H9 (cell line): ENCODE results near the gene CFAP99. TPM values are rescaled to one million over a fixed set of nuclear protein-coding genes. Genes with fewer than 3 reads are reported as not detected.

Experiments
- DNase-seq: peaks from one replicate; pipeline ENCODE4 v3.0.0-alpha.2; 2017
- H2AFZ ChIP-seq: one replicate; pipeline ENCODE4 v1.6.1; 2013; ENCODE audit warnings: mild to moderate bottlenecking, low read length, control low read depth, moderate library complexity
- H2AK5ac ChIP-seq: 2 replicates; pipeline ENCODE4 v1.6.1; 2013; ENCODE audit warnings: low read length, control low read depth, mixed read lengths; ENCODE audit not compliant: insufficient read length
- H2BK120ac ChIP-seq: one replicate; pipeline ENCODE4 v1.6.1; 2013; ENCODE audit warnings: low read depth, mild to moderate bottlenecking, low read length, control low read depth, inconsistent platforms; ENCODE audit not compliant: poor library complexity, severe bottlenecking
- H2BK12ac ChIP-seq: 2 replicates; pipeline ENCODE4 v1.6.1; 2013; ENCODE audit warnings: low read length, control low read depth, mixed read lengths, low read depth; ENCODE audit not compliant: insufficient read length
- H2BK15ac ChIP-seq: 2 replicates; pipeline ENCODE4 v1.6.1; 2013; ENCODE audit warnings: low read depth, low read length, control low read depth
- H2BK20ac ChIP-seq: one replicate; pipeline ENCODE4 v1.6.1; 2013; ENCODE audit warnings: low read depth, mild to moderate bottlenecking, low read length, control low read depth, inconsistent platforms; ENCODE audit not compliant: poor library complexity, severe bottlenecking
- H2BK5ac ChIP-seq: 2 replicates; pipeline ENCODE4 v1.6.1; 2013; ENCODE audit warnings: low read length, control low read depth, mixed read lengths; ENCODE audit not compliant: insufficient read length
- H3K14ac ChIP-seq: 2 replicates; pipeline ENCODE4 v1.6.1; 2013; ENCODE audit warnings: low read length, control low read depth; ENCODE audit not compliant: insufficient read depth
- H3K18ac ChIP-seq: 2 replicates; pipeline ENCODE4 v1.6.1; 2013; ENCODE audit warnings: low read depth, mild to moderate bottlenecking, mixed read lengths, low read length, control low read depth; ENCODE audit not compliant: insufficient read length
- H3K23ac ChIP-seq: 2 replicates; pipeline ENCODE4 v1.6.1; 2013; ENCODE audit warnings: low read length, control low read depth, mixed read lengths, low read depth; ENCODE audit not compliant: insufficient read length
- H3K23me2 ChIP-seq: 2 replicates; pipeline ENCODE4 v1.6.1; 2013; ENCODE audit warnings: low read depth, mild to moderate bottlenecking, mixed read lengths, low read length, control low read depth; ENCODE audit not compliant: insufficient read length, poor library complexity, severe bottlenecking
- H3K27ac ChIP-seq: 2 replicates; pipeline ENCODE4 v1.5.1; 2013; ENCODE audit warnings: low read length, control low read depth, mixed read lengths, low read depth; ENCODE audit not compliant: insufficient read length
- H3K27me3 ChIP-seq: 2 replicates; pipeline ENCODE4 v1.6.1; 2013; ENCODE audit warnings: low read length, control low read depth, inconsistent platforms; ENCODE audit not compliant: insufficient read depth
- H3K4ac ChIP-seq: 2 replicates; pipeline ENCODE4 v1.6.1; 2013; ENCODE audit warnings: low read depth, mild to moderate bottlenecking, control low read depth, inconsistent platforms, low read length, moderate library complexity
- H3K4me1 ChIP-seq: 2 replicates; pipeline ENCODE4 v1.6.1; 2013; ENCODE audit warnings: low read length, control low read depth, inconsistent platforms; ENCODE audit not compliant: insufficient read depth
- H3K4me2 ChIP-seq: 2 replicates; pipeline ENCODE4 v1.6.1; 2013; ENCODE audit warnings: low read length, control low read depth, mixed read lengths; ENCODE audit not compliant: insufficient read length, insufficient read depth
- H3K56ac ChIP-seq: 2 replicates; pipeline ENCODE4 v1.6.1; 2013; ENCODE audit warnings: low read depth, mild to moderate bottlenecking, mixed read lengths, low read length, control low read depth; ENCODE audit not compliant: insufficient read length
- H3K79me1 ChIP-seq: 2 replicates; pipeline ENCODE4 v1.6.1; 2013; ENCODE audit warnings: low read depth, mild to moderate bottlenecking, moderate library complexity, low read length, control low read depth, inconsistent platforms; ENCODE audit not compliant: insufficient read depth, poor library complexity, severe bottlenecking
- H3K79me2 ChIP-seq: 2 replicates; pipeline ENCODE4 v1.6.1; 2013; ENCODE audit warnings: low read length, control low read depth, inconsistent platforms; ENCODE audit not compliant: insufficient read depth
- H3K9ac ChIP-seq: 2 replicates; pipeline ENCODE4 v1.6.1; 2013; ENCODE audit warnings: low read length, control low read depth, mixed read lengths; ENCODE audit not compliant: insufficient read length; ENCODE audit errors: extremely low read depth
- H3K9me3 ChIP-seq: one replicate; pipeline ENCODE4 v1.6.1; 2013; ENCODE audit warnings: low read depth, low read length, inconsistent platforms; ENCODE audit not compliant: control insufficient read depth
- H3T11ph ChIP-seq: one replicate; pipeline ENCODE4 v1.6.1; 2013; ENCODE audit warnings: mild to moderate bottlenecking, low read length, control low read depth, inconsistent platforms
- H4K20me1 ChIP-seq: one replicate; pipeline ENCODE4 v1.6.1; 2013; ENCODE audit not compliant: control insufficient read depth, insufficient read length, insufficient read depth
- H4K5ac ChIP-seq: 2 replicates; pipeline ENCODE4 v1.6.1; 2013; ENCODE audit warnings: low read depth, mild to moderate bottlenecking, mixed read lengths, low read length, control low read depth; ENCODE audit not compliant: insufficient read length
- H4K8ac ChIP-seq: replicated peaks from 2 replicates; pipeline ENCODE4 v1.6.1; 2013; ENCODE audit warnings: low read length, control low read depth, mixed read lengths, low read depth; ENCODE audit not compliant: insufficient read length
- H4K91ac ChIP-seq: 2 replicates; pipeline ENCODE4 v1.6.1; 2013; ENCODE audit warnings: low read depth, mild to moderate bottlenecking, moderate library complexity, mixed read lengths, low read length, control low read depth; ENCODE audit not compliant: insufficient read length
- H3K27ac Mint-ChIP-seq, 3 experiments: 2 replicates in 2 of 3; 3 replicates in 1 of 3; pipeline ENCODE4 v1.8.0; 2020 to 2021; ENCODE audit warnings: mixed read lengths in 3 of 3, mild to moderate bottlenecking in 1 of 3, moderate library complexity in 1 of 3
- H3K27me3 Mint-ChIP-seq: 2 replicates; pipeline ENCODE4 v1.8.0; 2021; ENCODE audit warnings: low read depth, mild to moderate bottlenecking, moderate library complexity, mixed read lengths
- H3K36me3 Mint-ChIP-seq, 3 experiments: 2 replicates in 2 of 3; 3 replicates in 1 of 3; pipeline ENCODE4 v1.8.0; 2020 to 2021; ENCODE audit warnings: low read depth in 3 of 3, mixed read lengths in 3 of 3; ENCODE audit not compliant: insufficient read depth in 1 of 3
- H3K4me1 Mint-ChIP-seq, 2 experiments: 2 replicates each; pipeline ENCODE4 v1.8.0; 2020; ENCODE audit warnings: mixed read lengths in 2 of 2
- H3K4me3 Mint-ChIP-seq, 2 experiments: 2 replicates in 1 of 2; 3 replicates in 1 of 2; pipeline ENCODE4 v1.8.0; 2020 to 2021; ENCODE audit warnings: mild to moderate bottlenecking in 2 of 2, mixed read lengths in 2 of 2, moderate library complexity in 1 of 2
- H3K9me3 Mint-ChIP-seq, 2 experiments: 2 replicates in 1 of 2; 3 replicates in 1 of 2; pipeline ENCODE4 v1.8.0; 2020; ENCODE audit warnings: mild to moderate bottlenecking in 2 of 2, mixed read lengths in 2 of 2, moderate library complexity in 1 of 2
- CTCF ChIP-seq: fragments of 200-600 bp; sonication (generic); conservative IDR thresholded peaks from 3 replicates; pipeline ENCODE4 v1.8.0; 2021; ENCODE audit warnings: antibody characterized with exemption, mild to moderate bottlenecking
- WGBS: extraction: QIAGEN DNeasy Blood & Tissue Kit; methylation state at CpG from one replicate; pipeline ENCODE4 v1.1.7; 2013; ENCODE audit warnings: missing lambda C conversion rate, low lambda C conversion rate, mixed read lengths; ENCODE audit not compliant: insufficient read length; ENCODE audit errors: extremely low coverage; 5-methylcytosine and 5-hydroxymethylcytosine counted together
- total RNA-seq: library from RNA; stranded (reverse); gene quantifications from 2 replicates; pipeline ENCODE4 v1.2.1, GENCODE V29; 2021

The CFAP99 gene
- total RNA-seq, 1 experiment from 2014 or later: 0.35 TPM

DNA sequence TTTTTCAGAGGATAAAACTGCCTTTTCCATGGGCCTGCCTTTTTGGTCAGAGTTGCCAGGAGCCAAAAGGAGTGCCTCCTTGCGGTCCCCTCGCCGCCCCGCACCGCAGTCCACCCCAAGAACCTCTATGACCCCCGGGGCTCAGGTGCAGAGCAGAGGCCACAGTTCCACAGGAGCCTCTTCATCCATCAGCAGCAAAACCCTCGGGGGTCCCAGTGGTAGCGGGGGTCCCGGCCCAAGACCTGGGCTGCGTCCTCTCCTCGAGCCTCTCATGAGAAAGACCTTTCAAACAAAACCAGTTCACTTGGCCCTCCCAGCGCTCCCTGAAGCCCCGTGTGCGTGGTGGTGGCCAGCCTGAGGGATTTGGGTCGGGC lies 17.2 kb upstream of the CFAP99 start:
- Histone ChIP-seq H3K4me2 (peak overlapping the region; percentile 85), H3K4ac (no peak overlapping the region), H3T11ph (no peak overlapping the region), H3K27me3 (no peaks in the 10 kb centered on the region), H3K23ac (no peak overlapping the region), H2BK5ac (no peak overlapping the region), H4K91ac (no peak overlapping the region), H3K23me2 (peaks cover 3% of the 10 kb centered on the region), H4K20me1 (no peaks in the 10 kb centered on the region), H3K9me3 (no peaks in the 10 kb centered on the region), H2BK15ac (no peak overlapping the region), H3K56ac (no peak overlapping the region), H2AK5ac (no peak overlapping the region), H2BK20ac (no peak overlapping the region), H2AFZ (no peak overlapping the region), H3K18ac (no peak overlapping the region), H3K4me1 (peaks cover 6% of the 10 kb centered on the region; the same call in 1 of the 2 replicates), H3K27ac (no peak overlapping the region), H4K8ac (no peak overlapping the region), H3K14ac (no peak overlapping the region), H3K79me1 (no peaks in the 10 kb centered on the region), H2BK12ac (no peak overlapping the region), H3K79me2 (no peaks in the 10 kb centered on the region), H3K9ac (no peak overlapping the region), H4K5ac (no peak overlapping the region), H2BK120ac (no peak overlapping the region)
- Mint-ChIP-seq H3K4me1 (peaks cover 18 to 27% of the 10 kb centered on the region in 2 experiments), H3K4me3 (peak overlapping the region; percentile 65 to 80), H3K27me3 (peaks cover 27% of the 10 kb centered on the region), H3K9me3 (no peaks in the 10 kb centered on the region), H3K36me3 (no peaks in the 10 kb centered on the region; a peak in 1 of 7 replicates), H3K27ac (no peak overlapping the region)
- DNase-seq: no peak
- no peak for TF ChIP-seq CTCF
- WGBS: no CpG with 5 or more reads among the region's 15 CpGs
